Measurements from ENCODE around the gene DNAJA4. TPM values are rescaled to one million over a fixed set of nuclear protein-coding genes. Genes with fewer than 3 reads are reported as not detected.
A peak's percentile ranks its signal among the peaks of the same experiment; 100 is the strongest.

The DNAJA4 gene
- total and polyA plus RNA-seq, 2 experiments from 2014 or later, result 5.0 to 12.5 TPM

- peaks cover 30% of the 10 kb centered on the region for H3K4me1 Mint-ChIP-seq
- Histone ChIP-seq H3K27ac (ENCODE audit: low read depth) (peak overlapping the region; percentile 91), H3K36me3 (ENCODE audit: insufficient read depth) (no peaks in the 10 kb centered on the region), H3K4me2 (peak overlapping the region; percentile 75), H3K4me1 (ENCODE audit: insufficient read depth) (peaks cover 25% of the 10 kb centered on the region), H3F3A (replicated peaks; ENCODE audit: low read depth) (no peaks in the 10 kb centered on the region), H3K27me3 (ENCODE audit: insufficient read depth) (no peaks in the 10 kb centered on the region), H3K4me3 (no peak overlapping the region), H3K9me2 (ENCODE audit: insufficient read depth) (no peaks in the 10 kb centered on the region), H4K20me1 (replicated peaks; ENCODE audit: insufficient read depth) (no peaks in the 10 kb centered on the region), H2AFZ (peak overlapping the region; percentile 84), H3K79me2 (replicated peaks; ENCODE audit: insufficient read depth) (no peaks in the 10 kb centered on the region)
- no peak for DNase-seq (ENCODE audit: low spot score)
- H3K27ac Mint-ChIP-seq, result no peak overlapping the region
- H3K4me3 Mint-ChIP-seq, result no peak overlapping the region
- H3K36me3 Mint-ChIP-seq (ENCODE audit: low read depth), result no peaks in the 10 kb centered on the region
- ATAC-seq, result no peak
- peaks cover 9% of the 10 kb centered on the region for H3K27me3 Mint-ChIP-seq (ENCODE audit: insufficient read depth, low read depth, poor library complexity)
- H3K9me3 Mint-ChIP-seq, result peaks cover 9% of the 10 kb centered on the region; the same call in 2 of the 3 replicates
- TF ChIP-seq EZH2phosphoT487 (IDR thresholded peaks at IDR 0.05; ENCODE audit: unreplicated experiment), result no peak
- no peak for TF ChIP-seq STAT1 (IDR thresholded peaks at IDR 0.05; ENCODE audit: unreplicated experiment)
- TF ChIP-seq ZNF114 (CRISPR knock-in tag; IDR thresholded peaks at IDR 0.05), result no peak
- TF ChIP-seq, protein P1, sequence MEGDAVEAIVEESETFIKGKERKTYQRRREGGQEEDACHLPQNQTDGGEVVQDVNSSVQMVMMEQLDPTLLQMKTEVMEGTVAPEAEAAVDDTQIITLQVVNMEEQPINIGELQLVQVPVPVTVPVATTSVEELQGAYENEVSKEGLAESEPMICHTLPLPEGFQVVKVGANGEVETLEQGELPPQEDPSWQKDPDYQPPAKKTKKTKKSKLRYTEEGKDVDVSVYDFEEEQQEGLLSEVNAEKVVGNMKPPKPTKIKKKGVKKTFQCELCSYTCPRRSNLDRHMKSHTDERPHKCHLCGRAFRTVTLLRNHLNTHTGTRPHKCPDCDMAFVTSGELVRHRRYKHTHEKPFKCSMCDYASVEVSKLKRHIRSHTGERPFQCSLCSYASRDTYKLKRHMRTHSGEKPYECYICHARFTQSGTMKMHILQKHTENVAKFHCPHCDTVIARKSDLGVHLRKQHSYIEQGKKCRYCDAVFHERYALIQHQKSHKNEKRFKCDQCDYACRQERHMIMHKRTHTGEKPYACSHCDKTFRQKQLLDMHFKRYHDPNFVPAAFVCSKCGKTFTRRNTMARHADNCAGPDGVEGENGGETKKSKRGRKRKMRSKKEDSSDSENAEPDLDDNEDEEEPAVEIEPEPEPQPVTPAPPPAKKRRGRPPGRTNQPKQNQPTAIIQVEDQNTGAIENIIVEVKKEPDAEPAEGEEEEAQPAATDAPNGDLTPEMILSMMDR (conservative IDR thresholded peaks at IDR 0.05; ENCODE audit: low read depth in 2 of 2), result no peak
- no peak for TF ChIP-seq REST (IDR thresholded peaks at IDR 0.05; ENCODE audit: unreplicated experiment)
- no peak for TF ChIP-seq ZNF462 (CRISPR knock-in tag; IDR thresholded peaks at IDR 0.05)
- TF ChIP-seq ZNF331 (CRISPR knock-in tag; IDR thresholded peaks at IDR 0.05; ENCODE audit: low read depth), result no peak
- no peak for TF ChIP-seq NANOG (IDR thresholded peaks at IDR 0.05; ENCODE audit: borderline replicate concordance)
- TF ChIP-seq EZH2 (IDR thresholded peaks at IDR 0.05; ENCODE audit: low read depth, unreplicated experiment), result no peak
- no peak for TF ChIP-seq JUNB (IDR thresholded peaks at IDR 0.05; ENCODE audit: unreplicated experiment)
- no peak for TF ChIP-seq POLR2AphosphoS5 (IDR thresholded peaks at IDR 0.05; ENCODE audit: low read depth)
- no peak for TF ChIP-seq CREB1 (CRISPR knock-in tag; IDR thresholded peaks at IDR 0.05; ENCODE audit: low read depth)
- TF ChIP-seq, protein P2, sequence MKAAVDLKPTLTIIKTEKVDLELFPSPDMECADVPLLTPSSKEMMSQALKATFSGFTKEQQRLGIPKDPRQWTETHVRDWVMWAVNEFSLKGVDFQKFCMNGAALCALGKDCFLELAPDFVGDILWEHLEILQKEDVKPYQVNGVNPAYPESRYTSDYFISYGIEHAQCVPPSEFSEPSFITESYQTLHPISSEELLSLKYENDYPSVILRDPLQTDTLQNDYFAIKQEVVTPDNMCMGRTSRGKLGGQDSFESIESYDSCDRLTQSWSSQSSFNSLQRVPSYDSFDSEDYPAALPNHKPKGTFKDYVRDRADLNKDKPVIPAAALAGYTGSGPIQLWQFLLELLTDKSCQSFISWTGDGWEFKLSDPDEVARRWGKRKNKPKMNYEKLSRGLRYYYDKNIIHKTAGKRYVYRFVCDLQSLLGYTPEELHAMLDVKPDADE (IDR thresholded peaks at IDR 0.05), result no peak
Measured at GRCh38 chr15:78243058-78243457, 21.3 kb upstream of the DNAJA4 start.
